MM.1S (cell line): ENCODE results near the gene WNK1.

Source experiments
- CTCF ChIP-seq: fragments of 300-600 bp; sonication (generic); IDR thresholded peaks from 2 replicates; pipeline ENCODE4 v1.5.1; 2016; ENCODE audit warnings: antibody characterized with exemption, low read length, mixed read lengths
- EZH2 ChIP-seq: fragments of 300-600 bp; sonication (generic); optimal IDR thresholded peaks from 2 replicates; pipeline ENCODE3; 2017; ENCODE audit warnings: low read depth, mild to moderate bottlenecking, antibody characterized with exemption, low read length, mixed read lengths
- EZH2phosphoT487 ChIP-seq: fragments of 300-600 bp; sonication (generic); IDR thresholded peaks from 2 replicates; pipeline ENCODE4 v1.6.1; 2018; ENCODE audit warnings: antibody characterized with exemption, low read length

- TF ChIP-seq CTCF (no peak), EZH2 (no peak), EZH2phosphoT487 (no peak)
Measured at GRCh38 chr12:810116-810515, 57.7 kb downstream of the WNK1 start.
